ENCODE measurements around the gene SPEM2.

SPEM2 gene

GRCh38 chr17:7421186-7421585, 4.2 kb upstream of the SPEM2 start:
- DNase-seq (ENCODE audit: low spot score) = no peak

GRCh38 chr17:7423679-7424078, 1.7 kb upstream of the SPEM2 start:
- no peak for DNase-seq (ENCODE audit: low spot score)

- DNase-seq (ENCODE audit: low spot score) = no peak
Observed at GRCh38 chr17:7425756-7426155, 340 bp downstream of the SPEM2 start.

- DNase-seq (ENCODE audit: low spot score) = no peak
Observed at GRCh38 chr17:7426203-7426863, 917 bp downstream of the SPEM2 start.

- no peak for DNase-seq (ENCODE audit: low spot score)
Observed at GRCh38 chr17:7426896-7427489, 1.6 kb downstream of the SPEM2 start.

- no peak for DNase-seq (ENCODE audit: low spot score)
Observed at GRCh38 chr17:7427549-7427948, 2.1 kb downstream of the SPEM2 start.

- DNase-seq (ENCODE audit: low spot score) = no peak
Observed at GRCh38 chr17:7428557-7428956, 3.1 kb downstream of the SPEM2 start, which contains the start of gene SPEM3. Gene SPEM3 (plus strand): TSS chr17:7428857. CDS start chr17:7428903, 46 bp downstream.

GRCh38 chr17:7429722-7430121, 4.3 kb downstream of the SPEM2 start:
- no peak for DNase-seq (ENCODE audit: low spot score)

- DNase-seq (ENCODE audit: low spot score) = no peak
Observed at GRCh38 chr17:7431231-7431630, 5.8 kb downstream of the SPEM2 start.

- DNase-seq (ENCODE audit: low spot score) = no peak
Observed at GRCh38 chr17:7432296-7432695, 6.9 kb downstream of the SPEM2 start.

GRCh38 chr17:7435676-7436555, 10.5 kb downstream of the SPEM2 start:
- no peak for DNase-seq (ENCODE audit: low spot score)

- DNase-seq (ENCODE audit: low spot score) = peak; percentile 81
Observed at GRCh38 chr17:7436556-7437368, 11.3 kb downstream of the SPEM2 start.

- DNase-seq (ENCODE audit: low spot score) = no peak
Observed at GRCh38 chr17:7437369-7437863, 12.0 kb downstream of the SPEM2 start.

- DNase-seq (ENCODE audit: low spot score) = no peak
Observed at GRCh38 chr17:7437950-7438614, 12.7 kb downstream of the SPEM2 start.

GRCh38 chr17:7438656-7439460, 13.4 kb downstream of the SPEM2 start:
- no peak for DNase-seq (ENCODE audit: low spot score)

- no peak for DNase-seq (ENCODE audit: low spot score)
Observed at GRCh38 chr17:7439462-7440112, 14.2 kb downstream of the SPEM2 start, which contains the start of gene FGF11. Gene FGF11 (plus strand): TSS chr17:7439512. CDS start chr17:7439621, 109 bp downstream.

- DNase-seq (ENCODE audit: low spot score) = no peak
Observed at GRCh38 chr17:7440113-7440833, 14.9 kb downstream of the SPEM2 start.

- DNase-seq (ENCODE audit: low spot score) = no peak
Observed at GRCh38 chr17:7440834-7441195, 15.4 kb downstream of the SPEM2 start.

- no peak for DNase-seq (ENCODE audit: low spot score)
Observed at GRCh38 chr17:7441266-7441665, 15.8 kb downstream of the SPEM2 start.
